A549 (cell line): Measurements from ENCODE around the gene SLC25A41. TPM values are rescaled to one million over a fixed set of nuclear protein-coding genes. Genes with fewer than 3 reads are reported as not detected.

ENCODE experiments used
- ATAC-seq, 2 experiments: fragments of 200-7000 bp in 1 of 2; fragments of >200 bp in 1 of 2; cut with Nextera tagmentation in 1 of 2; cut with Tn5 transposase in 1 of 2; 3 replicates each; pipeline versions ENCODE4 v1.8.0 to v1.9.1; 2018 to 2020; ENCODE audit warnings: mild to moderate bottlenecking in 1 of 2, moderate library complexity in 1 of 2
- CTCF ChIA-PET: fragments of 300-600 bp; sonication (Branson Sonifier 250); formaldehyde crosslinking; extraction: SDS; loops from one replicate; lab custom pipeline; 2021; ENCODE audit warnings: antibody characterized with exemption, inconsistent platforms; lab: Yijun Ruan, JAX
- POLR2A ChIA-PET: fragments of 350-600 bp; formaldehyde crosslinking; extraction: SDS; loops from one replicate; lab custom pipeline; 2021; ENCODE audit warnings: antibody characterized with exemption, inconsistent platforms; lab: Yijun Ruan, JAX
- DNase-seq, 2 experiments: peaks; one replicate each; pipeline versions ENCODE4 v3.0.0 to v3.0.0-alpha.2; 2011 to 2016; ENCODE audit warnings: low read depth in 1 of 2, low spot score in 1 of 2
- FAIRE-seq: peaks from 2 replicates; lab custom pipeline; 2011; peaks lifted over from hg19 to GRCh38; lab: Jason Lieb, UNC
- H3K27ac ChIP-seq, 2 experiments: fragments of >200 bp; sonication (Bioruptor Twin); formaldehyde crosslinking; 3 replicates each; pipeline ENCODE4 v1.5.1; 2016 to 2017
- H3K4me1 ChIP-seq: fragments of >200 bp; sonication (Bioruptor Twin); formaldehyde crosslinking; 3 replicates; pipeline ENCODE4 v1.6.1; 2016
- H3K4me2 ChIP-seq: fragments of >200 bp; sonication (Bioruptor Twin); formaldehyde crosslinking; 3 replicates; pipeline ENCODE4 v1.6.1; 2016
- H3K4me3 ChIP-seq: fragments of >200 bp; sonication (Bioruptor Twin); formaldehyde crosslinking; 3 replicates; pipeline ENCODE4 v1.5.1; 2016
- H3K9me3 ChIP-seq: fragments of >200 bp; sonication (Bioruptor Twin); formaldehyde crosslinking; 3 replicates; pipeline ENCODE4 v1.6.1; 2016
- BCL3 ChIP-seq: fragments of >200 bp; sonication (Bioruptor Twin); formaldehyde crosslinking; IDR thresholded peaks from 3 replicates; pipeline ENCODE4 v1.6.1; 2016
- CBX2 ChIP-seq: fragments of 200-600 bp; sonication (generic); IDR thresholded peaks from 2 replicates; pipeline ENCODE4 v1.6.1; 2016; ENCODE audit warnings: low read depth, mild to moderate bottlenecking, borderline replicate concordance
- CBX8 ChIP-seq: fragments of 200-600 bp; sonication (generic); IDR thresholded peaks from 2 replicates; pipeline ENCODE4 v1.6.1; 2016
- CHD2 ChIP-seq: fragments of 150-350 bp; IDR thresholded peaks from 2 replicates; pipeline ENCODE4 v1.6.1; 2014; ENCODE audit warnings: low read length; ENCODE audit not compliant: partially characterized antibody
- E2F6 ChIP-seq: IDR thresholded peaks from 2 replicates; pipeline ENCODE4 v1.6.1; 2012; ENCODE audit warnings: low read depth, borderline replicate concordance
- FOSL2 ChIP-seq, 2 experiments: fragments of 450-650 bp in 1 of 2; fragments of >200 bp in 1 of 2; sonication (Bioruptor Twin) in 1 of 2; formaldehyde crosslinking; IDR thresholded peaks; 2 replicates each; pipeline versions ENCODE4 v1.5.0 to v1.6.1; 2016 to 2020; ENCODE audit warnings: mild to moderate bottlenecking in 1 of 2, moderate library complexity in 1 of 2
- HDAC2 ChIP-seq: fragments of 200-600 bp; sonication (generic); IDR thresholded peaks from 2 replicates; pipeline ENCODE4 v1.6.1; 2016
- HOXA7 ChIP-seq: fragments of 250-450 bp; sonication (Bioruptor Pico); IDR thresholded peaks from 2 replicates; pipeline ENCODE4 v1.5.0; 2020; ENCODE audit warnings: mild to moderate bottlenecking, moderate library complexity
- HOXB13 ChIP-seq: fragments of 250-450 bp; sonication (Bioruptor Pico); IDR thresholded peaks from 2 replicates; pipeline ENCODE4 v1.5.0; 2020; ENCODE audit warnings: low read depth, mild to moderate bottlenecking, moderate library complexity
- HOXB5 ChIP-seq: fragments of 250-450 bp; sonication (Bioruptor Pico); IDR thresholded peaks from 2 replicates; pipeline ENCODE4 v1.5.0; 2020; ENCODE audit warnings: mild to moderate bottlenecking, moderate library complexity
- KDM5A ChIP-seq: fragments of 200-600 bp; sonication (generic); IDR thresholded peaks from 2 replicates; pipeline ENCODE4 v1.6.1; 2016; ENCODE audit warnings: antibody characterized with exemption, mild to moderate bottlenecking
- MYC ChIP-seq: IDR thresholded peaks from 2 replicates; pipeline ENCODE4 v1.6.1; 2012; ENCODE audit warnings: mild to moderate bottlenecking, inconsistent platforms, low read length, improper control_type of control experiment, borderline replicate concordance
- PBX3 ChIP-seq: IDR thresholded peaks from 2 replicates; pipeline ENCODE4 v1.6.1; 2012
- RARB ChIP-seq: fragments of 250-450 bp; sonication (Bioruptor Pico); IDR thresholded peaks from 2 replicates; pipeline ENCODE4 v1.8.0; 2021; ENCODE audit warnings: mild to moderate bottlenecking, moderate library complexity
- REST ChIP-seq: fragments of 200-600 bp; sonication (generic); IDR thresholded peaks from 2 replicates; pipeline ENCODE4 v1.6.1; 2016; ENCODE audit warnings: antibody characterized with exemption, mild to moderate bottlenecking, moderate library complexity
- RNF2 ChIP-seq: fragments of 200-600 bp; sonication (generic); IDR thresholded peaks from 2 replicates; pipeline ENCODE4 v1.6.1; 2016; ENCODE audit warnings: low read depth, mild to moderate bottlenecking, antibody characterized with exemption, moderate library complexity, borderline replicate concordance
- ZSCAN20 ChIP-seq: fragments of 250-450 bp; sonication (Bioruptor Pico); IDR thresholded peaks from 2 replicates; pipeline ENCODE4 v1.8.0; 2022; ENCODE audit warnings: mild to moderate bottlenecking, moderate library complexity
- WGBS: methylation state at CpG from one replicate; pipeline ENCODE4 v1.1.6; 2017; ENCODE audit errors: missing lambda C conversion rate; 5-methylcytosine and 5-hydroxymethylcytosine counted together
- polyA plus RNA-seq, 4 experiments: library from polyadenylated mRNA; depleted of rRNA in 3 of 4; stranded (reverse); fragments of >200 nt; fragmentation: RNase III in 1 of 4; extraction: RNeasy Plus Mini Kit Qiagen cat#74134 plus additional on column Dnase treatment in 1 of 4; gene quantifications; 2 replicates in 3 of 4; 3 replicates in 1 of 4; pipeline ENCODE4 v1.2.3, GENCODE V29; 2011 to 2017

The SLC25A41 gene
- polyA plus RNA-seq, 2 of the 4 experiments (the other 2 are of a cell fraction): 0.09 to 0.26 TPM

- TF ChIP-seq E2F6 (no peak), REST (no peak)
- TF ChIP-seq, all 56 proteins: peak for 0
Observed at GRCh38 chr19:6479836-6480398, 46.4 kb upstream of the SLC25A41 start (continued).

- Histone ChIP-seq H3K4me3 (no peak overlapping the region), H3K9me3 (no peaks in the 10 kb centered on the region), H3K4me2 (no peak overlapping the region), H3K27ac (no peak overlapping the region), H3K4me1 (peaks cover 4% of the 10 kb centered on the region; the same call in 1 of the 3 replicates)
- ATAC-seq: no peak
- no peak for TF ChIP-seq PBX3
- TF ChIP-seq RARB: no peak
- no peak for TF ChIP-seq HOXB5 (CRISPR knock-in tag)
- TF ChIP-seq HDAC2: no peak
- TF ChIP-seq RNF2: no peak
- POLR2A ChIA-PET: no interaction called here
- no peak for FAIRE-seq
- WGBS: 92% methylated on average over 7 of the region's 13 CpGs
- DNase-seq: no peak
- CTCF ChIA-PET: no interaction called here
Observed at GRCh38 chr19:6478815-6479214, 45.3 kb upstream of the SLC25A41 start.

GRCh38 chr19:6476896-6477431 is 43.4 kb upstream of the SLC25A41 start:
- Histone ChIP-seq H3K4me1 (peaks cover 4% of the 10 kb centered on the region; the same call in 1 of the 3 replicates), H3K4me3 (peak overlapping the region; percentile 44), H3K9me3 (no peaks in the 10 kb centered on the region), H3K27ac (peak overlapping the region; percentile 8 to 77; a peak in 3 of 6 replicates), H3K4me2 (peak overlapping the region; percentile 90)
- CTCF ChIA-PET: interaction anchor here (1.0 kb wide), 1 partner anchor 105 kb away, joined by 5 read pairs; no protein-coding TSS in a partner anchor
- no peak for DNase-seq
- TF ChIP-seq CHD2 (no peak), KDM5A (no peak), CBX2 (no peak), BCL3 (no peak), RNF2 (no peak), FOSL2 (IDR thresholded peaks at IDR 0.05) (no peak), FOSL2 (CRISPR knock-in tag; IDR thresholded peaks at IDR 0.05) (no peak), MYC (no peak), HOXA7 (no peak), HOXB13 (CRISPR knock-in tag) (no peak), ZSCAN20 (CRISPR knock-in tag) (no peak), CBX8 (no peak)
- ATAC-seq: peak in 1 of 2 experiments; percentile 31; a peak in 1 of 6 replicates
- WGBS: no CpG with 5 or more reads among the region's 29 CpGs
- POLR2A ChIA-PET: interaction anchor here (0.9 to 1.4 kb wide), 2 partner anchors 54 to 83 kb away, joined by 3 to 5 read pairs; partner anchors contain the start of gene TNFSF9
- no peak for FAIRE-seq
